Neural progenitor cell (in vitro differentiated cells): Measurements from ENCODE around the gene TIGD2.

Source experiments
- EZH2 ChIP-seq: fragments of 200-600 bp; sonication (generic); IDR thresholded peaks from 2 replicates; pipeline ENCODE4 v1.6.1; 2017; ENCODE audit warnings: antibody characterized with exemption, mild to moderate bottlenecking, moderate library complexity
- EZH2phosphoT487 ChIP-seq: fragments of 200-600 bp; sonication (generic); IDR thresholded peaks from 2 replicates; pipeline ENCODE4 v1.6.1; 2017; ENCODE audit warnings: antibody characterized with exemption
- TF ChIP-seq, protein P1 (sequence below): fragments of 200-600 bp; sonication (generic); IDR thresholded peaks from 2 replicates; pipeline ENCODE4 v1.5.1; 2017; ENCODE audit warnings: antibody characterized with exemption, mild to moderate bottlenecking

DNA sequence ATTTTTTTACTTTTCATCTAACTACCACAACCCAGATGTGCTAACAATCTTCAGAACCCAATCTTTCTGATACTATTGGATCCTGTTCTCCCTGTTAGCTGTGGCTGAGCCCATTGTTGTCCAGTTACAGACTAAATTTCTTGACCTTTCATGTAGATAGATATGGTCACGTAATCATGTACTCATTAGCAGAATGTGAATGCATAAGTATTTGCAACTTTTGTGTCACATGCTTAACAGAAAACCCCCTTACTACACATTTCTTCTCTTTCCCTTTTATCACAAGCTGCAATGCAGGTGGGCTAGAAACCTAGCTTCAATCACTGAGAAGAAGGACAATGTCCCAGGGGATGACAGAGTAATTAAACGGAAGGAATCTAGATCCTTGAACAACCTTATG, 41.3 kb upstream of the TIGD2 start:
- TF ChIP-seq, protein P1, sequence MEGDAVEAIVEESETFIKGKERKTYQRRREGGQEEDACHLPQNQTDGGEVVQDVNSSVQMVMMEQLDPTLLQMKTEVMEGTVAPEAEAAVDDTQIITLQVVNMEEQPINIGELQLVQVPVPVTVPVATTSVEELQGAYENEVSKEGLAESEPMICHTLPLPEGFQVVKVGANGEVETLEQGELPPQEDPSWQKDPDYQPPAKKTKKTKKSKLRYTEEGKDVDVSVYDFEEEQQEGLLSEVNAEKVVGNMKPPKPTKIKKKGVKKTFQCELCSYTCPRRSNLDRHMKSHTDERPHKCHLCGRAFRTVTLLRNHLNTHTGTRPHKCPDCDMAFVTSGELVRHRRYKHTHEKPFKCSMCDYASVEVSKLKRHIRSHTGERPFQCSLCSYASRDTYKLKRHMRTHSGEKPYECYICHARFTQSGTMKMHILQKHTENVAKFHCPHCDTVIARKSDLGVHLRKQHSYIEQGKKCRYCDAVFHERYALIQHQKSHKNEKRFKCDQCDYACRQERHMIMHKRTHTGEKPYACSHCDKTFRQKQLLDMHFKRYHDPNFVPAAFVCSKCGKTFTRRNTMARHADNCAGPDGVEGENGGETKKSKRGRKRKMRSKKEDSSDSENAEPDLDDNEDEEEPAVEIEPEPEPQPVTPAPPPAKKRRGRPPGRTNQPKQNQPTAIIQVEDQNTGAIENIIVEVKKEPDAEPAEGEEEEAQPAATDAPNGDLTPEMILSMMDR, result no peak
- TF ChIP-seq EZH2phosphoT487 (no peak), EZH2 (no peak)
